Calu3 (cell line): ENCODE results near the gene NAALAD2. TPM values are rescaled to one million over a fixed set of nuclear protein-coding genes. Genes with fewer than 3 reads are reported as not detected.
"Not testable (repeated sequence)": the region's sequence is repeated elsewhere in the genome, so short reads cannot be mapped to it uniquely, and the experiment has no call there.

Source experiments
- BruUV-seq: library from RNA; stranded (reverse); fragments of 400-500 nt; replicated peaks from 2 replicates; lab custom pipeline; 2021; lab: Mats Ljungman, UMichigan
- CTCF ChIA-PET: fragments of 300-600 bp; sonication (Branson Sonifier 250); formaldehyde crosslinking; loops from one replicate; lab custom pipeline; 2022; ENCODE audit warnings: antibody characterized with exemption; lab: Charles Lee
- DNase-seq: peaks from one replicate; pipeline ENCODE4 v3.0.0; 2022
- H3K27ac Mint-ChIP-seq: one replicate; pipeline ENCODE4 v1.8.0; 2022; ENCODE audit warnings: mixed read lengths; ENCODE audit not compliant: unreplicated experiment
- H3K27me3 Mint-ChIP-seq: one replicate; pipeline ENCODE4 v1.8.0; 2022; ENCODE audit warnings: mixed read lengths; ENCODE audit not compliant: unreplicated experiment
- H3K36me3 Mint-ChIP-seq: one replicate; pipeline ENCODE4 v1.8.0; 2022; ENCODE audit warnings: mild to moderate bottlenecking, moderate library complexity, mixed read lengths; ENCODE audit not compliant: insufficient read depth, unreplicated experiment
- H3K4me1 Mint-ChIP-seq: one replicate; pipeline ENCODE4 v1.8.0; 2022; ENCODE audit warnings: mild to moderate bottlenecking, low read depth, mixed read lengths; ENCODE audit not compliant: unreplicated experiment
- H3K4me3 Mint-ChIP-seq: one replicate; pipeline ENCODE4 v1.8.0; 2022; ENCODE audit warnings: mild to moderate bottlenecking, low read depth, moderate library complexity, mixed read lengths; ENCODE audit not compliant: unreplicated experiment
- H3K9me3 Mint-ChIP-seq: one replicate; pipeline ENCODE4 v1.8.0; 2022; ENCODE audit warnings: low read depth, mixed read lengths; ENCODE audit not compliant: unreplicated experiment
- CTCF ChIP-seq: fragments of 200-600 bp; IDR thresholded peaks from one replicate; pipeline ENCODE4 v1.8.0; 2022; ENCODE audit warnings: antibody characterized with exemption; ENCODE audit not compliant: unreplicated experiment
- intact Hi-C: fragments of 100-400 bp; cut with micrococcal nuclease; formaldehyde crosslinking; loops from one replicate; pipeline ENCODE4 v1.10.0; 2022; ENCODE audit not compliant: unreplicated experiment
- total RNA-seq: library from RNA; stranded (reverse); gene quantifications from 2 replicates; pipeline ENCODE4 v1.2.3, GENCODE V29; 2022

The NAALAD2 gene
- total RNA-seq, 1 experiment from 2014 or later, result 0.38 TPM

DNA sequence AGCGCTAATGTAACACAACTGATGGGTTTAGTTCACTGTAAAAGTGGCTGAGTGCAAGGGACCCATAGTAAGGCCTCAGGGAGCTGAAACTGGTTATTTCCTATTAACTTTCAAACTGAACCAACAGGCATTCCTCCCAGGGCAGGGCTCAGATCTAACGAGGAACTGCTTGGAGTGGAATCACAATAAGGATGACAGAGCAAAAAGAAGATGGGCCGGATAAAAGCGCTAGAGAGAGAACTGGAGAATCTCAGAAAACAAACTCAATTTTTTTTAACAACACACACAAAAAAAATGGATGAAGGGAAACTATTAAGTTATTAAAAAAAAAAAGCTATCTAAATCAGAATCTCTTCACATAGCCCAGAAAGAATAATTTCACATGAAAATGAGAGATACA is 102.5 kb downstream of the NAALAD2 start:
- H3K4me3 Mint-ChIP-seq, result no peak overlapping the region
- no peak for TF ChIP-seq CTCF
- no peaks in the 10 kb centered on the region for H3K9me3 Mint-ChIP-seq
- intact Hi-C loops, result no loop called here
- no peaks in the 10 kb centered on the region for H3K36me3 Mint-ChIP-seq
- CTCF ChIA-PET, result no interaction called here
- no peak for DNase-seq
- no peaks in the 10 kb centered on the region for H3K27me3 Mint-ChIP-seq
- H3K27ac Mint-ChIP-seq, result no peak overlapping the region
- no TSS peak for BruUV-seq
- H3K4me1 Mint-ChIP-seq, result no peaks in the 10 kb centered on the region

DNA sequence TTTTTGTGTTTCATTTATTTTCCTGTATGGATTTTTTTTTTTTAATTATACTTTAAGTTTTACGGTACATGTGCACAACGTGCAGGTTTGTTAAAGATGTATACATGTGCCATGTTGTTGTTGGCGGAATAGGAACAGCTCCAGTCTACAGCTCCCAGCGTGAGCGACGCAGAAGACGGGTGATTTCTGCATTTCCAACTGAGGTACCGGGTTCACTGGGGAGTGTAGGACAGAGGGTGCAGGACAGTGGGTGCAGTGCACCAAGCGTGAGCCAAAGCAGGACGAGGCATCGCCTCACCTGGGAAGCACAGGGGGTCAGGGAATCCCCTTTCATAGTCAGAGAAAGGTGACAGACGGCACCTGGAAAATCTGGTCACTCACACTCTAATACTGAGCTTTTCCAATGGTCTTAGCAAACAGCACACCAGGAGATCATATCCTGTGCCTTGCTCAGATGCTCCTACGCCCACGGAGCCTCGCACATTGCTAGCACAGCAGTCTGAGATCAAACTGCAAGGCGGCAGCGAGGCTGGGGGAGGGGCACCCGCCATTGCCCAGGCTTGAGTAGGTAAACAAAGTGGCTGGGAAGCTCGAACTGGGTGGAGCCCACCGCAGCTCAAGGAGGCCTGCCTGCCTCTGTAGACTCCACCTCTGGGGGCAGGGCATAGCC is 105.6 kb downstream of the NAALAD2 start:
- BruUV-seq, H3K36me3 Mint-ChIP-seq, H3K27ac Mint-ChIP-seq, H3K9me3 Mint-ChIP-seq, H3K4me3 Mint-ChIP-seq, H3K27me3 Mint-ChIP-seq, DNase-seq, intact Hi-C loops, CTCF ChIA-PET, H3K4me1 Mint-ChIP-seq: not testable (repeated sequence)

- Mint-ChIP-seq H3K36me3 (no peaks in the 10 kb centered on the region), H3K4me1 (no peaks in the 10 kb centered on the region), H3K27me3 (no peaks in the 10 kb centered on the region), H3K9me3 (no peaks in the 10 kb centered on the region), H3K4me3 (no peak overlapping the region), H3K27ac (no peak overlapping the region)
- BruUV-seq, result no TSS peak
- DNase-seq, result no peak
- TF ChIP-seq CTCF, result no peak
- CTCF ChIA-PET, result interaction anchor here (0.6 to 0.7 kb wide), 2 partner anchors 1396 to 1999 kb away, joined by 4 to 6 read pairs; no protein-coding TSS in a partner anchor
- intact Hi-C loops, result no loop called here
Observed at GRCh38 chr11:90241414-90241813, 107.0 kb downstream of the NAALAD2 start.

Other genes starting within 250 kb of the NAALAD2 start
- gene TRIM49D1, start 212.4 kb upstream of the NAALAD2 start, total RNA-seq, result not detected in 2 replicates
- not detected in 2 replicates for gene TRIM49D2, start 210.6 kb upstream of the NAALAD2 start, total RNA-seq
- gene TRIM64, start 168.6 kb upstream of the NAALAD2 start, total RNA-seq, result not detected in 2 replicates
- gene TRIM49C, start 103.6 kb upstream of the NAALAD2 start, total RNA-seq, result not detected in 2 replicates
- gene UBTFL1, start 48.7 kb upstream of the NAALAD2 start, total RNA-seq, result not detected in 2 replicates
- 73.5 and 78.9 TPM in 2 replicates for gene CHORDC1, start 88.4 kb downstream of the NAALAD2 start, total RNA-seq